ENCODE measurements around the gene CBX8. TPM values are rescaled to one million over a fixed set of nuclear protein-coding genes. Genes with fewer than 3 reads are reported as not detected.

CBX8 gene
- total RNA-seq, 1 donor from 2014 or later: 9.7 TPM

DNA sequence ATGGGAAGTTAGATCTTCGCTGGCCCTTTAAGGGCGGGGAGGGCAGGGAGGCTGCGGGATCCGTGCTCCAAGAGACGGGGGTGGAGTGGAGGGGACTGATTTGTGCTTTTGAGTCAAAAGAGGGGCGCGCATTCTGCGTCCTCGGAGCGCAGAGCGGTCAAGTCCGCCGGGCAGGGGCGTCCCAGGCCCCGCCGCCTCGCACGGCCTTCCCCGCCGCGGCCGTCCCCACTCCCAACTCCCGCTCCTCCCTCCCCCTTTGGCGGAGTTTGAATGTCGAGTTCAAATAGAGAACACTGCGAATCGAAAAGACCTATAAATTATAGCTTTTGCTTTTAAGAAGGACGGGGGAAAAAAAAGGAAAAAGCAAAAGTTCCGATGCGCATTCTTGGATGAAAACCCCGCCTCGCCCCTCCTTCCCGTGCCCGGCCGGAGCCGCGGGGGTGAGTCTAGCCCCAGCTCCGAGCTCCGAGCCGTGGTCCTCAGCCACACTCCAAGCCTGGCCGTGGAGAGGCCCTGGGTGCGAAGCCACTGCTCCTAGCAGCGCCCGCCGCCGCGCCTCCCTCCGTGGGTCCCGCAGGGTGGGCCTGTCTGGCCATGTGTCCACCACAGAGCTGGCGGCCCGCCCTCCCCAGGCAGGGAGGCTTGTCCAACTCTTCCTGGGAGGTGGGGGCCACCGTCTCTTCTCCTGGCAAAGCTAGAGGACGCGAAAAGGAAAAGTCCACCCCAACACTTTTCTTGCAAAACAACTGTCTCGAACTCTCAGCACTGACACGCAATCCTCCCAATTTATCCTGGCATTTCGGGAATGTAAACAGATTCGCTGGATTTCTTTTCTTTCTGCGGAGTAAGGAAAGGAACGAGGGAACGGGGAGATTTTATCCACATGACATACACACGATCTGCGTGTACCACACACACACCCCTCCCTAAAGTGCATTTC lies 3.6 kb downstream of the CBX8 start:
- no peak for DNase-seq (ENCODE audit: low spot score)

GRCh38 chr17:79792341-79792871 lies 4.5 kb downstream of the CBX8 start:
- no peak for DNase-seq (ENCODE audit: low spot score)

- DNase-seq (ENCODE audit: low spot score): no peak
Observed at GRCh38 chr17:79791735-79792161, 5.1 kb downstream of the CBX8 start.

GRCh38 chr17:79790805-79791734 lies 5.8 kb downstream of the CBX8 start:
- DNase-seq (ENCODE audit: low spot score): no peak

DNA sequence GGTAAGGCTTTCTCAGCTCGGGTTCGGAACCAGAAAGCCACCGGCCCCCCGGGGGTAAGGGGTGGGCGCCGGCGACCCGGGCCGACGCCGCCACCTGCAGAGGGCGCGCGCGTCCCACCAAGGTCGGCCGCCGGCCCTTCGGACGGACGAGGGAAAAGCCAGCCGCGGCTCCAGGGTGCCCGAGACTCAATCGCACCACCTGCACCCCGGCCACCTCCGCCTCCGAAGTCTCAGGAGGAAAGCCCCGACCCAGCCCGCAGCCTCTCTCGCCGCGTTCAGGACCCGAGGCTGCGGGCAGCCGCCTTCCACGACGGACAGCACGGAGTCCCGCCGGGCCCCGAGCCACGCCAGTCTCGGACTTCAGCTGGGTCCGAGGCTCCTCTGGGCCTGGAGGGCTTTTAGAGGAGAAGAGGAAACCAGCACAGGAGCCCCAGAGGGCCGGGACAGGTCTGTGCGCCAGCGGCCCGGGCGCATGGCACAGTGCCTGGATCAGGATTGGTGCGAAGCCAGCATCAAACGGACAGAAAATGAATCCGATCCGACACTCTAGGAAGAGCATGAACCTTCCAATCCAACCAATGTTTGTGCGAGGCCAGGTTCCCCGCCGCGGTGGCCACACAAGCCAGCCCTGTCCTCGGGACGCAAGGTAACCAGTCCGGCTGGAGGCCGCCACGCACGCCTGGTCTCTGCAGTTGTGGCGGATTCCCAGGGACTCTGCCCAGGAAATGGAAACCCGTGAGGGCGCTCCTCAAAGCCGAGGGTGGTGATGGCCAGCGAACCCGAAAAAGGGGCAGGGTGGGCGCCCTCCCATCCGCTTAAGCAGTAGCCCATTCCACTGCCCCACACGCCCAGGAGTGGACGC lies 6.7 kb downstream of the CBX8 start:
- no peak for DNase-seq (ENCODE audit: low spot score)

DNA sequence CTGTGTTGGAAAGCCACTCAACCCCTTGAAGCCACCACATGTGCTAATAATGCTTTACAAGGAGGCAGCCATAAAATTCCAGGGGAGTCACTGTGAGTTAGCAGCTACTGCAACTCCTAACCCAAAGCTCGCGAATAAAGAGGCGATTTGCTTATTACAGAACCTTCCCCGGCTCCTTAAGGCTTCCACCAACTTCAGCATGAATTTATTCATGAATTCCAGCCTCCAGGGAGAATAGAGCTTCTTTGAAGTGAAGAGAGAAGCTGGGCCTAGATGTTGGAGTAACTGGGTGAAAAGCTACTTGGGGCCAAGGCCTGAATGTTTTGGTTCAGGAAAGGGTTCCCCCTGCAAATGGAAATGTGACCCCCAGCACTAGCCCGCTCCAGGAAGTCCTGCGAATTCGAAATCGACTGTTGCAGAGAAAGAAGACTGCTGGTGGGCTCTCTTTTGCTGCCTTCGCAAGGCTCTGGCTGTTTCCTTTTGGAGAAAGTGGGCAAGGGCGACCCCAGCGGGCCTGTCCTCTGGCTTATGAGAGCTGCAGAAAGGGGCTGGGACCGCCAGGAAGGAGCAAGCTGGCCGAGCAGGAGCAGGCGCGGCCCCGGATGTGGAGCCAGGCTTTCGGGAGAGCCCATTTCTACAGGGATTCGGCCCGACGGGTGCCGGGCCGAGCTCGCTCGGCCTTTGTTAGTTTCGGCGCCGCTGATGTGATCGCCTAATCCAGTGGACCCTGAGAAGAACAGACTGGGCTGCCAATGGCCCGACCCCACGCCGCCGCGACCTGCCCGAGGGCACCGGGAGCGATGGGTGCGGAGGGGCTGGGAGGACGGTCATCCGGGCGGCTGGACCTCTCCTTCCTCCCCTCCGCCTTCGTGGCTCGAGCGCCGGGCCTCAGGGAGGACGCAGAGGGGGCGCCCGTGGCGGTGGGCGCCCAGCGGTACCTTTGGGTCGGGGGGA lies 7.6 kb downstream of the CBX8 start:
- no peak for DNase-seq (ENCODE audit: low spot score)

DNA sequence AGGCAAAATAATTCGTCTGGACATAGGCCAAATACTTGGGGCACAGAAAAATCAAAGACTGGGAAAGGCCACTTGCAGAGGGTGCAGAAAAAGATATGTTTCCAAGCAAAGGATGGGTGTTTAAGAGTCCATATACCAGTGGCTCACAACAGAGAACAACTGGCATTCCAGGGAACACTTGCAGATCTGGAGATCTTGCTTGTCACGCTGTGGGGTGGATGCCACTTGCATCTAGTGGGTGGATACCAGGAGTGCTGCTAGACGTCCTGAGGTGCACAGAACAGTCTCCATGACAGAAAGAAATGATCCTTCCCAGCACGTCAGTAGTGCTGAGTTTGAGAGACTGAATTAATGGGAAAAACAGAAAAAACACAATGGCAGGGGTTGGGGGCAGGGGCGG lies 8.4 kb downstream of the CBX8 start:
- DNase-seq (ENCODE audit: low spot score): no peak

- no peak for DNase-seq (ENCODE audit: low spot score)
Observed at GRCh38 chr17:79786930-79787643, 9.8 kb downstream of the CBX8 start.

DNA sequence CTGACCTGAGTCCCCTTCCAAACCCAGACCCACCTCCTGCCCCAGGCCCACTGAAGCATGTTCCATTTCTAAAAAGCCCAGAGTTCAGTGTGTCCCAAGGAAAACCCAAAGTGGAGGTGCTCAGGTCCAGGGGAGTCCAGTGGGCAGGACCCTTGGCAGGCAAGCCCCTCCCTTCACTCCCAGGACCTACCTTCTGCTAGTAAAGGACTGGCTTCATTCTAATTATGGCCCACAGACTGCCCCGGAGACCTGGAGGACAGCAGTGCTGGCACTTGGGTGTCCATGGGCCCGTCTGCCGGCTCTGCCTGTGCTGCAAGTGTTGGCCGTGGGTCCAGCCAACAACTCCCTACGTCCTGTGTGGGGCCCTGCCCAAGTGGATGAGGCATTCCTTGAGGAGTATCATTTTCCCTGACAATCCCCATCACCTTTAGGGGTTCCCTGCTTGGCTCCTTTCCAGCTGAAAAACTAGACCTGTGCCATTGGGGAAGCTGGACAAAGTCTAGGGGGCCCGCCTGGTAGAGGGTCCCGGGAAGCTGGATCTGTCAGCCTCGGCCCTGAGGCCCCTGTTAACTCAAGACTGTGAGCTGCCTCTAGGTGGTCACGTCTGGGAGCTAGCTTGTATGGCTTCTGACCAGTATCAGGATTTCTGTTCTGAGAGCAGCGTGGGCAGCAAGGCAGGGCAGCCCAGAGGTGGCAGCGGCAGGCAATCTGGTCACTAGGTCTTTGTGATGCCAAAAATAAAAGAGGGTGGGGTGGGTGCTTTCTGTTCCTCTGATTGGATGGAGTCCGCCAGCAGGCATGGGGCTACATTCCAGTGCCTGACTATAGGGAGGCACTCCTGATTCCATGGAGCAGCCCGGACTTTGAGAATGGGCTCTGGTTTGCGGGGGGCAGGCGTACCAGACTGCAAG lies 10.7 kb downstream of the CBX8 start:
- no peak for DNase-seq (ENCODE audit: low spot score)

- DNase-seq (ENCODE audit: low spot score): no peak
Observed at GRCh38 chr17:79785017-79785899, 11.6 kb downstream of the CBX8 start.

GRCh38 chr17:79784353-79785016 lies 12.4 kb downstream of the CBX8 start:
- no peak for DNase-seq (ENCODE audit: low spot score)

DNA sequence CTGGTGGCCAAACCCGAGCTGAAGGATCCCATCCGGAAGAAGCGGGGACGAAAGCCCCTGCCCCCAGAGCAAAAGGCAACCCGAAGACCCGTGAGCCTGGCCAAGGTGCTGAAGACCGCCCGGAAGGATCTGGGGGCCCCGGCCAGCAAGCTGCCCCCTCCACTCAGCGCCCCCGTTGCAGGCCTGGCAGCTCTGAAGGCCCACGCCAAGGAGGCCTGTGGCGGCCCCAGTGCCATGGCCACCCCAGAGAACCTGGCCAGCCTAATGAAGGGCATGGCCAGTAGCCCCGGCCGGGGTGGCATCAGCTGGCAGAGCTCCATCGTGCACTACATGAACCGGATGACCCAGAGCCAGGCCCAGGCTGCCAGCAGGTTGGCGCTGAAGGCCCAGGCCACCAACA lies 13.0 kb downstream of the CBX8 start:
- no peak for DNase-seq (ENCODE audit: low spot score)

GRCh38 chr17:79781736-79782575 lies 14.9 kb downstream of the CBX8 start:
- no peak for DNase-seq (ENCODE audit: low spot score)

DNA sequence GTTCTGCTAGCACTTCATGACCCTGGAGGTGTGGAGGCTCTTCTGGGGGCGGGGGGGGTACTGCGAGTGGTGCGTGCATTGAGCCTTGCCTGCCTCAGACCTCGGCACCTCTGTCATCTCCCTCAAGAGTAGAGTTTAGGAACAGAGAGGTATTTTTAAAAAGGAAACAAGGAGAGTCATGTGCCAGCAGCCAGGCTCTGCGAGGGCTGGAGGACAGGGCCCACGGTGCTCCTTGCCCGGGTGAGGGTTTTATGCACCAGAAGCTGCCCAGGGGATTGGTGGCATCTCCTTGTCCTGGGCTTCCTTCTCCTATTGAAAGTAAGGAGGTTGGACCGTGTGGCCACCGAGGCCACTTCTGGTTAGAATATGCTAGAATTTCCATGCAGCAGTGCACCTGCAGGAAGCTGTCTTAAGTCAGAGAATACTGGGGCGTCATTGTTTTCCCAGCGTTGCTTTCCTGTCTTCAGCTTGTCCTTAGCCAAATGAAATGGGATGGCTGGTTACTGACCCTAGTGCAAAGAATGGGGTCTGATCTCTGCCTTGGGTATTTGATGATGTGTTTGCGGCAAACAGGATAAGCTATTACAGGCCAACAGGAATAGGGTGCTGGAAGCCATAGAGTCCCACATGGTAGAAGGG lies 15.7 kb downstream of the CBX8 start:
- no peak for DNase-seq (ENCODE audit: low spot score)

DNA sequence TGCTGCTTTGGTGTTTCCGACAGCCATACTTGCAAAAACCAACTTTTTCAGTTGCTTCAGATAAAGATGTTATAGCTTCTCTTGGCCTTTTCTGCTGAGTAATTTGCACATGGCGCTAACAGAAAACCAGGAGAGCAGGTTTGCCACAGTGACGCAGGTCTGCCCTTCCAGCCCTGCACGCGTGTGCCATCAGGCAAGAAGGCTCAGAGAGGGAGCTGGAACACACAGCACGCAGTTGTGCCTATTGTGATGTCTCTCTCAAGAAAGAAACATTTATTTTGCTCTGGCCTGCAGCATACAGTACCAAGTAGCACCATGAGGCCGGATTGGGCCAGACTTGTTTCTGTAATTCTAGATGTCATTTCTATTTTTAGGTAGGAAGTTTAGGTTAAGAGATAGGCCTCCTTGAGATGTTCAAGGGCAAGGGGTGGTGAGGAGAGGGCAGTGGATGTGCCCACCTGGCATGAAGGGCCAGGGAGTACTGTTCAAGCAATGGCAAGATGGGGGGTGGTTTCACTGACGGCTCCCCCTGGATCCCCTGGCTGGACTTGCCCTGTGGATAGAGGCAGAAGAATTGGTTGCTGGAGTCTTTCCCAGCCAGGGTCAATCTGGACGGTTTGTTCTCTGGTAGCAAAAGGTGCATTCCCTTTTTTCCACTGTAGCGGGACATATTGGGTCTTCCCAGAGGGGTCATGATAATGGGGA lies 17.1 kb downstream of the CBX8 start:
- DNase-seq (ENCODE audit: low spot score): no peak

Measured in mucosa of gallbladder (tissue), 1 donor.